Stimulated activated naive CD8-positive, alpha-beta T cell treated with anti-CD3 and anti-CD28 coated beads, Interleukin-15, amount 100 ng/mL, for 72 hours (primary cell): ENCODE measurements around the gene RNF112.

Source experiments
- ATAC-seq: fragments of 150-1000 bp; cut with Tn5 transposase; 2 replicates; pipeline ENCODE4 v1.10.0; 2021; ENCODE audit warnings: mild to moderate bottlenecking, moderate library complexity
- DNase-seq, 2 donors: peaks; one replicate each; pipeline ENCODE4 v3.0.0; 2021 to 2022
- H3K27ac Mint-ChIP-seq, 2 donors: one replicate each; pipeline ENCODE4 v1.8.0; 2022; ENCODE audit warnings: mild to moderate bottlenecking in 2 of 2, mixed read lengths in 2 of 2, moderate library complexity in 2 of 2
- H3K27me3 Mint-ChIP-seq: one replicate; pipeline ENCODE4 v1.8.0; 2022; ENCODE audit warnings: mixed read lengths
- H3K4me1 Mint-ChIP-seq: one replicate; pipeline ENCODE4 v1.8.0; 2022; ENCODE audit warnings: mild to moderate bottlenecking, mixed read lengths
- H3K4me3 Mint-ChIP-seq, 2 donors: one replicate each; pipeline ENCODE4 v1.8.0; 2022; ENCODE audit warnings: mild to moderate bottlenecking in 2 of 2, mixed read lengths in 2 of 2, moderate library complexity in 1 of 2
- H3K9me3 Mint-ChIP-seq, 2 donors: one replicate each; pipeline ENCODE4 v1.8.0; 2022; ENCODE audit warnings: mixed read lengths in 2 of 2

RNF112 gene

DNA sequence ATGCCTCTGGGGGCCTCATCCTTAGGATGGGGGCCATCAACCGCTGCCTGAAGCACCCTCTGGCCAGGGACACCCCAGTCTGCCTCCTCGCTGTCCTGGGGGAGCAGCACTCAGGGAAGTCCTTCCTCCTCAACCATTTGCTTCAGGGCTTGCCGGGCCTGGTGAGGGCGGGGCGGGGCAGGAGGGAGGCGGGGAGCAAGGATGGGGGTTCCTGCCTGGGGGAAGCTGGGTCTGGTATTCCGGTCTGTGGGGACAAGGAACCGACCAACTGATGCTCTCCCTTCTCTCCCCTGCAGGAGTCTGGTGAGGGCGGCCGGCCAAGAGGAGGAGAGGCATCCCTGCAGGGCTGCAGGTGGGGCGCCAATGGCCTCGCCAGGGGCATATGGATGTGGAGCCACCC is 2.0 kb downstream of the RNF112 start:
- Mint-ChIP-seq H3K4me3 (no peak overlapping the region), H3K27ac (no peak overlapping the region), H3K27me3 (peaks cover 16% of the 10 kb centered on the region), H3K9me3 (no peaks in the 10 kb centered on the region), H3K4me1 (peaks cover 7% of the 10 kb centered on the region)
- ATAC-seq = no peak
- DNase-seq = no peak

DNA sequence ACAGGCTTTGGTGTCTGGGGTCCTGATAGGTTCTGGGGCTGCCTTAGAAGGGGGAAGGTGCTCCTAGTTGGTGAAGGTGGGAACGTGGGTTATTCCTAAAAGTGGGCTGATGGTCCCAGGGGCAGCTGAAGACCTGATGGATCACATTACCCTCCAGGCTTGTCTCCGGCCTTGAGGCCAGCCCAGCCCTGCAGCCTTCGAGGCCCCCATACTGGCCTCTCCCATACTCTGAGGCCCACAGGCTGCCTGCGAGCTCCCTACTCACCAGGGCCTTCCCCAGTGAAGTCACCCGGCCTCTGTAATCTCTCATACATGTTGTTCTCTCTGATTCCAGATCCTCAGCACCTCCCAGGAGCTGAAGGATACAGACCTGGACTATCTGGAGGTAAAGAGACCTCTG is 2.7 kb downstream of the RNF112 start:
- H3K27ac Mint-ChIP-seq = no peak overlapping the region
- H3K27me3 Mint-ChIP-seq = peaks cover 16% of the 10 kb centered on the region

DNA sequence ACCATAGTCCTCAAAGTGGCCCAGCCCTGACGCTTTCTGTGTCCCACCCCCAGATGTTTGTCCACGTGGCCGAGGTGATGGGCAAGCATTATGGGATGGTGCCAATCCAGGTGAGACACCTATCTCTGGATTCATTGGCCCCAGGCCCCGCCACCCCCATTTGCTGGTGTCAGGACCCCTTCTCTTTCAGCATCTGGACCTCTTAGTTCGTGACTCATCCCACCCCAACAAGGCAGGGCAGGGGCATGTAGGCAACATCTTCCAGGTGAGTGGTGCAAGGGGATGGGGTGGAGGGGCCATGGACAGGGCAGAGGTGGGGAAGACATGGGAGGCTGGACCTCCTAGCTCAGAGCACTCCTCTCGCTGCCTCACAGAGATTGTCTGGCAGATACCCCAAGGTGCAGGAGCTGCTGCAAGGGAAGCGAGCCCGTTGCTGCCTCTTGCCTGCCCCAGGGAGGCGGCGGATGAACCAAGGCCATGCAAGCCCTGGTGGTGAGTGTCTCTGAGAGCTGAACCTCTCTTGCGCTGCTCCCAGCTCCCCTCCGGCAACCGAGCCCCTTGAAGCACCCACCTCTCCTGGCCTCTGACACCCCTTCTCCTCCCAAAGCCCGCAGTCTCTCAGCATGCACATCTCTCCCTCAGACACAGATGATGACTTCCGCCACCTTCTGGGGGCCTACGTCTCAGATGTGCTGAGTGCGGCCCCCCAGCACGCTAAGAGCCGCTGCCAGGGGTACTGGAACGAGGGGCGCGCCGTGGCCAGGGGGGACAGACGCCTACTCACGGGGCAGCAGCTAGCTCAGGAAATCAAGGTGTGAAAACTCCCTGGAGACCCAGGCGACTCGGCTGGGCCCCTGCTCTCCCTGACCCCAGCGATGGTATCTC is 3.6 kb downstream of the RNF112 start:
- ATAC-seq = no peak
- peaks cover 16% of the 10 kb centered on the region for H3K4me1 Mint-ChIP-seq
- no peaks in the 10 kb centered on the region for H3K9me3 Mint-ChIP-seq

More for the DNA sequence above, 2.7 kb downstream of the RNF112 start:
- peaks cover 15% of the 10 kb centered on the region for H3K4me1 Mint-ChIP-seq
- no peak for ATAC-seq
- no peaks in the 10 kb centered on the region for H3K9me3 Mint-ChIP-seq
- no peak for DNase-seq
- no peak overlapping the region for H3K4me3 Mint-ChIP-seq

GRCh38 chr17:19415311-19415710 is 4.3 kb downstream of the RNF112 start:
- Mint-ChIP-seq H3K9me3 (no peaks in the 10 kb centered on the region), H3K4me3 (no peak overlapping the region), H3K27ac (peak overlapping the region in 1 of 2 donors; percentile 10), H3K4me1 (peaks cover 16% of the 10 kb centered on the region), H3K27me3 (peaks cover 16% of the 10 kb centered on the region)
- ATAC-seq = no peak
- DNase-seq = no peak

More for the DNA sequence above, 3.6 kb downstream of the RNF112 start:
- H3K27ac Mint-ChIP-seq = peak overlapping the region in 1 of 2 donors; percentile 10
- DNase-seq = no peak
- peaks cover 16% of the 10 kb centered on the region for H3K27me3 Mint-ChIP-seq
- H3K4me3 Mint-ChIP-seq = no peak overlapping the region

- Mint-ChIP-seq H3K27me3 (peaks cover 19% of the 10 kb centered on the region), H3K4me1 (peaks cover 16% of the 10 kb centered on the region), H3K9me3 (no peaks in the 10 kb centered on the region), H3K27ac (peak overlapping the region in 1 of 2 donors; percentile 52), H3K4me3 (no peak overlapping the region)
- DNase-seq (no peak), ATAC-seq (no peak)
Measured at GRCh38 chr17:19415806-19416775, 5.1 kb downstream of the RNF112 start.

GRCh38 chr17:19417611-19418010 is 6.6 kb downstream of the RNF112 start:
- Mint-ChIP-seq H3K27ac (no peak overlapping the region), H3K4me3 (no peak overlapping the region), H3K27me3 (peaks cover 18% of the 10 kb centered on the region), H3K4me1 (peaks cover 16% of the 10 kb centered on the region), H3K9me3 (no peaks in the 10 kb centered on the region)
- ATAC-seq (no peak), DNase-seq (no peak)

DNA sequence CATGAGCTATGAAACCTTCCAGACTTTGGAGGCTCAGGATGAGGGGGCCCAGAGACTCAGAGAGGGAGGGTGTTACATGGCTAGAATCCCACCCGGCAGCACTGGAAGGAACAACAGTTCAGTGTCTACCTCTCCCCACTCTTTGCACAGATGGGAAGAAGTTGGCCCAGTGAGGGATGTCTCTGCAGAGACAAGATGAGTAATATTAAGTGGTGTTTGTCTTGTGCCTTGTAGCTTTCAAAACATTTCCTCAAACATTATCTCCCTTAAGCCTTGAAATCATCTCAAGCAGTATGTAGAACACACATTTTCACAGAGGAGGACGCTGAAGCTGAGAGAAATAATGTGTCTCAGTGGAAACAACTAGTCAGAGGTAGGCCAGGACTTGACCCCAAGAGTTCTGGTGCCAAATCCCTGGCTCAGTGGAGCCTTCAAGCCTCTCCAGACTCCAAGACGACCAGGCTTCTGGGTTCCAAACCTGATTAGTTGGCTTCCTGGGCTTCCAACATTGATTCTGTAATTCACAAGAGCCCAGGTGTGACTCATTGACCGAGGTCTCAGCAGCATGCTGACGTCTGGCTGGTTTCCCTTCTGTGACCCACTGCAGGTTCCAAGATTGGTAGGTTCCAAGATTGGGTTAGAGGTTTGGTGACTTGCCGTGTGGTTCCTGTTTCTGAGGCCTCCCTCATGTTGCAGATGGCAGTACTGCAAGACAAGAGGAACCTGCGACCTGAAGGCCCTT is 7.4 kb downstream of the RNF112 start:
- ATAC-seq (peak; percentile 60), DNase-seq (peak in 1 of 2 donors; percentile 16)
- H3K4me1 Mint-ChIP-seq = peaks cover 16% of the 10 kb centered on the region
- no peak overlapping the region for H3K27ac Mint-ChIP-seq
- H3K9me3 Mint-ChIP-seq = no peaks in the 10 kb centered on the region
- H3K27me3 Mint-ChIP-seq = peaks cover 10% of the 10 kb centered on the region
- no peak overlapping the region for H3K4me3 Mint-ChIP-seq

- Mint-ChIP-seq H3K4me1 (peaks cover 16% of the 10 kb centered on the region), H3K27me3 (peaks cover 7% of the 10 kb centered on the region), H3K9me3 (no peaks in the 10 kb centered on the region), H3K4me3 (no peak overlapping the region), H3K27ac (no peak overlapping the region)
- DNase-seq (no peak), ATAC-seq (no peak)
Measured at GRCh38 chr17:19421219-19421618, 10.2 kb downstream of the RNF112 start.

DNA sequence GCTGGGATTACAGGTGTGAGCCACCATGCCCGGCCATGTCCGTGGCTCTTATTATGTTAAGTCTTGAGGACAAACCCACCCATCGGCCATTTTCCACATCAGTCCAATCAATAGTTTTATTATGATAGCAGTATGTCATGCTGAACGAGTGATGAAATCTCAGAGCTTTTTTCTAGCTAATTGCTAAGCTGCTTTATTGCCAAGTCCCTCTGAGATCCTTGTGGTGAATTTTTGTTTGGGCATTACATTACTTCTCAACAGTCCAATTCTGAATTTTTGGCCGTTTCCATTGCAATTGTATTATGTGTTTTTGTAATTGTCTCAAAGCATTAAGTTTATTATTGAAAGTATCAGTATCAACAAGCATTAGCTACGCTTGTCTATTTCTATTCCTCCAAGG is 10.9 kb downstream of the RNF112 start:
- no peaks in the 10 kb centered on the region for H3K9me3 Mint-ChIP-seq
- H3K27ac Mint-ChIP-seq = no peak overlapping the region
- H3K4me3 Mint-ChIP-seq = no peak overlapping the region
- peaks cover 7% of the 10 kb centered on the region for H3K27me3 Mint-ChIP-seq
- peaks cover 16% of the 10 kb centered on the region for H3K4me1 Mint-ChIP-seq
- ATAC-seq (no peak), DNase-seq (no peak)

DNA sequence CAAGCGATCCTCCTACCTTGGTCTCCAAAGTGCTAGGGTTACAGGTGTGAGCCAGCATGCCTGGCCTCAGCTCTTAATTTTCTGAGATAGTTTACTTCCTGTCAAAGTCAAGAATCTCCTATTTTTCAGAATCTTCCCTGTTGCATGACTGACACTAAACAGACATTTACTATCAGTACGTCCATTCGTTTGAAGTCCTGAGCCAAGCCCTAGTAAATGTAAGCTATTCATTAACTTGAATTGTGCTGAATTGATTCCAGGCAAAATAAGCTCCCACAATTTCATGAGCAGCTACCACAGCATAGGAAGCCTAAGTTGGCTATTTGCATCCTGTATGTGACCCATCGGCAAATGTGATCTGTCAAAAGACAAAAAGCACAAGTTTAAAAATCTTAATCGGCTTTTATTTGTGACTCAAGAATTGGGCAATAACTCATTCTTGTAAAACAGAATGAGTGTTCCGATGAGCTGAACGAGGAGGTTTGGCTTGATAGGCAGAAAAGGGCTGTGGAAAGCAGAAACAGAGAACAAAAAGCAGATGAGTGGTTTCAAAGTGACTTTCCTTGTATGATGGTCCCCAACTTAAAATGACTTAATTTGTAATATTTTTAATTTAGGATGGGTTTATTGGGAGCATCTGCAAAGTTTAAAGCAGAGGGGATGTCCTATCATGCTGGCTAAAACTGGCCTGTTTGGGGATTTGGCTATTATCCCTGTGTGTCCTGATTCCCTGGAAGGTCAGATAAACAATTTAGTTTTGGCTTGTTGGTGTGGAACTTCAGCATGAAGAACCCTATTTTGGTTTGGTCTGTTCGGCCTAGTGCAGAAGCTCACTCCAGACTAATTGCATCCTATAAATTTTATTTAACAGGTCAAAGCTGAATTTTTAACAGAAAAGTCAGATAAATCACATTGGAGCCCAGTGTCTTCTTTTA is 14.2 kb downstream of the RNF112 start:
- no peaks in the 10 kb centered on the region for H3K9me3 Mint-ChIP-seq
- no peak overlapping the region for H3K4me3 Mint-ChIP-seq
- H3K27me3 Mint-ChIP-seq = peaks cover 7% of the 10 kb centered on the region
- ATAC-seq (no peak), DNase-seq (no peak)
- peak overlapping the region in 1 of 2 donors; percentile 20 for H3K27ac Mint-ChIP-seq
- no peaks in the 10 kb centered on the region for H3K4me1 Mint-ChIP-seq

DNA sequence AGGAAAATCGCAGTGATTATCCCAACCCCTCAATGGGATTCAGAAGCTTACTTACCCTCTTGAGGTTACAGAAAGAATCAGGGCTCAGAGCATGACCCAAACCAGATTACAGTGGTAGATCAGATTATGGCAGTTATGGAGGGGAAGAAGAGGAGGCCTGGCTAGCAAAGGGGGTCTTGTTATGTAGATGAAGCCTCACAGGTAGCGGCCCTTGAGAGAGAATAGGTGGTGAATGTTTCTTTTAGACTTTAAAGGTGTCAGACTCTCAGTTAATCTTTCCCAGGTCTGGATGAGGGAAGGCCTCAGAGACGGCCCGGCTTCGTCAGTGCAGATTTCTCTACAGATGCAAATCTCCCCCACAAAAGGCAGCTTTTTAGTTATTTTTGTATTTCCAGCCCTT is 15.6 kb downstream of the RNF112 start:
- DNase-seq (no peak), ATAC-seq (no peak)
- Mint-ChIP-seq H3K9me3 (no peaks in the 10 kb centered on the region), H3K27me3 (no peaks in the 10 kb centered on the region), H3K4me1 (no peaks in the 10 kb centered on the region), H3K4me3 (no peak overlapping the region), H3K27ac (no peak overlapping the region)

DNA sequence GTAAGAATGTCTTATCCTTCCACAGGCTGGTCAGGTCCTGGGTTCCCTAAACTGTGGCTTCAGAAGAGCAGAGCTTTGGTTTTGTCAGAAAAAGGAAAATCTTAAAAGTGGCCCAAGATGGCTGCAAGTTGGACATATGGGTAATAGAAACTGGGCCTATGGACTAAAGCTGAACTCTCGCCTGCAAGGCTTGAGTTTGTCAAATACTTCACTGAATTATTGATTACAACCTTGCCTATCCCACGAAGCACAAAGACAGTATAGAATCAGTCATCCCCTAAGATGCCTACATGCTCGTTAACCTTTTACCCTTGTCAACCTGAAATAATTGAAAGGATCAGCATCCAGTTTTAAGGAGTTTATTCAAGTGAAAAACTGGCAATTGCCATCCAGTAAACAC is 20.7 kb downstream of the RNF112 start:
- no peaks in the 10 kb centered on the region for H3K4me1 Mint-ChIP-seq
- no peak overlapping the region for H3K27ac Mint-ChIP-seq
- H3K4me3 Mint-ChIP-seq = no peak overlapping the region
- DNase-seq (no peak), ATAC-seq (no peak)
- no peaks in the 10 kb centered on the region for H3K9me3 Mint-ChIP-seq
- H3K27me3 Mint-ChIP-seq = no peaks in the 10 kb centered on the region

DNA sequence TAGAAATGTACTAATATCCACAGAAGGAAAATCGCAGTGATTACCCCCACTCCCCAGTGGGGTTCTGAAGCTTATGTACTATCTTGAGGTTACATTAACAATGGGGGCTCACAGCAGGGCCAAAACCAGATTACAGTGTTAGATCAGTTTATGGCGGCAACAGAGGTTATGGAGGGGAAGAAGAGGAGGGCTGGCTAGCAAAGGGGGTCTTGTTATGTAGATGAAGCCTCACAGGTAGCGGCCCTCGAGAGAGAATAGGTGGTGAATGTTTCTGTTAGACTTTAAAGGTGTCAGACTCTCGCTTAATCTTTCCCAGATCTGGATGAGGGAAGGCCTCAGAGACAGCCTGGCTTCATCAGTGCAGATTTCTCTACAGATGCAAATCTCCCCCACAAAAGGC is 22.2 kb downstream of the RNF112 start:
- no peaks in the 10 kb centered on the region for H3K9me3 Mint-ChIP-seq
- H3K27ac Mint-ChIP-seq = no peak overlapping the region
- H3K4me3 Mint-ChIP-seq = no peak overlapping the region
- H3K4me1 Mint-ChIP-seq = no peaks in the 10 kb centered on the region
- ATAC-seq (no peak), DNase-seq (no peak)
- H3K27me3 Mint-ChIP-seq = no peaks in the 10 kb centered on the region

GRCh38 chr17:19433727-19434340 is 22.8 kb downstream of the RNF112 start:
- Mint-ChIP-seq H3K27me3 (no peaks in the 10 kb centered on the region), H3K27ac (no peak overlapping the region), H3K4me1 (no peaks in the 10 kb centered on the region), H3K9me3 (no peaks in the 10 kb centered on the region), H3K4me3 (no peak overlapping the region)
- no peak for ATAC-seq
- no peak for DNase-seq
